NCI-H345 treated with DMSO at 0.1 percent for 48 hours (cell line): Measurements from ENCODE around the gene MECP2.
A peak's percentile ranks its signal among the peaks of the same experiment; 100 is the strongest.
"Not testable (repeated sequence)": the region's sequence is repeated elsewhere in the genome, so short reads cannot be mapped to it uniquely, and the experiment has no call there.

Experiments used
- DNase-seq: peaks from one replicate; lab custom pipeline; 2025; ENCODE audit not compliant: unreplicated experiment; lab: John Stamatoyannopoulos, UW

MECP2 gene

DNA sequence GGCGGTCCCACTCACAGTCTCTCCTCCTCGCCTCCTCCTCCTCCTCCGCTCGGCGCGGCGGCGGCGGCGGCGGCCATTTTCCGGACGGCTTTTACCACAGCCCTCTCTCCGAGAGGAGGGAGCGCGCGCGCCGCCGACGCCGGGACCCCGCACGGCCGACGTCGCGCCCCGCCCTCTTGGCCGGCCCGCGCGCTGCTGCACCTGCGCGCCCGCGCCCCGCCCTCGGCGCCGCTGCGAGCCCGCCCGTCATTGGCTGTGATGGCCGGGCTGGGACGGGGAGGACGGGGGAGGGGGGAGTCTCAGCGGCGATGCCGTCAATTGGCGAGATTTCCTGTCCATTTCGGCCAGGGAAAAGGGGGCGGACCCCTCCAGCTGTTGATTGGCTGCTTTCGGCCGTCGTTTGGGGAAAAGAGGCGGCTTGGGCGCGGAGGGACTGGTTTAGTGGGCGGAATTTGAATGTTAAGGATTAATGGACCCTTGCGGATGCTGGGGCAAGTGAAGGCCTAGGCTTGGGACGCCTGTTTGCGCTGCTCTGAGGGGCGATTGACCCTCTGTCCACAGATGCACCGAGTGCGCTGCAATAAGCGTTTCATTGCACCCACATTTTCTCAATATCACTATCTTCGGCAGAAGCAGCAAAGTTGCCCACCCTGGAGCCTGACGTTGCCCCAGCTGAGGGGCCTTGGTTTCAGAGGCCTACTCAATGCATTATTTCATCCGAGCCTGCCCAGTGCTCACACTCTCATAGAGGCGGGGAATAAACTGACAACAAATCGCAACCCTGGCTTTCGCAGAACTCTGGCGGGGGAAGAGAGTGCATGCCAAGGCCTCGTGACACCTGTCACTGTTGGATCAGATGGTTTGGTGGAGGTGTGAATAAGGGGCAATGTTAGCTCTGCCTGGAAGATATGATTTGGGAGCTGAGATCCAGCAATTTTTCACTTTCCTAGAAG, at the start of gene MECP2:
Gene MECP2 (minus strand): TSS at position 129 of the 953 bp plus-strand sequence.
- DNase-seq = peak; percentile 77

DNA sequence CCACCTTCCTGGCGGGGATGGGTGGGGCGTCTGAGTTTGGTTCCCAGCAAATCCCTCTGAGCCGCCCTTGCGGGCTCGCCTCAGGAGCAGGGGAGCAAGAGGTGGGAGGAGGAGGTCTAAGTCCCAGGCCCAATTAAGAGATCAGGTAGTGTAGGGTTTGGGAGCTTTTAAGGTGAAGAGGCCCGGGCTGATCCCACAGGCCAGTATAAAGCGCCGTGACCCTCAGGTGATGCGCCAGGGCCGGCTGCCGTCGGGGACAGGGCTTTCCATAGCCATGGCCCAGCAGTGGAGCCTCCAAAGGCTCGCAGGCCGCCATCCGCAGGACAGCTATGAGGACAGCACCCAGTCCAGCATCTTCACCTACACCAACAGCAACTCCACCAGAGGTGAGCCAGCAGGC, 46.5 kb upstream of the MECP2 start, which contains the start of gene OPN1LW:
Gene OPN1LW (plus strand): TSS at position 234 of the 400 bp plus-strand sequence. CDS start 41 bp downstream, at position 275.
- DNase-seq = not testable (repeated sequence)

DNA sequence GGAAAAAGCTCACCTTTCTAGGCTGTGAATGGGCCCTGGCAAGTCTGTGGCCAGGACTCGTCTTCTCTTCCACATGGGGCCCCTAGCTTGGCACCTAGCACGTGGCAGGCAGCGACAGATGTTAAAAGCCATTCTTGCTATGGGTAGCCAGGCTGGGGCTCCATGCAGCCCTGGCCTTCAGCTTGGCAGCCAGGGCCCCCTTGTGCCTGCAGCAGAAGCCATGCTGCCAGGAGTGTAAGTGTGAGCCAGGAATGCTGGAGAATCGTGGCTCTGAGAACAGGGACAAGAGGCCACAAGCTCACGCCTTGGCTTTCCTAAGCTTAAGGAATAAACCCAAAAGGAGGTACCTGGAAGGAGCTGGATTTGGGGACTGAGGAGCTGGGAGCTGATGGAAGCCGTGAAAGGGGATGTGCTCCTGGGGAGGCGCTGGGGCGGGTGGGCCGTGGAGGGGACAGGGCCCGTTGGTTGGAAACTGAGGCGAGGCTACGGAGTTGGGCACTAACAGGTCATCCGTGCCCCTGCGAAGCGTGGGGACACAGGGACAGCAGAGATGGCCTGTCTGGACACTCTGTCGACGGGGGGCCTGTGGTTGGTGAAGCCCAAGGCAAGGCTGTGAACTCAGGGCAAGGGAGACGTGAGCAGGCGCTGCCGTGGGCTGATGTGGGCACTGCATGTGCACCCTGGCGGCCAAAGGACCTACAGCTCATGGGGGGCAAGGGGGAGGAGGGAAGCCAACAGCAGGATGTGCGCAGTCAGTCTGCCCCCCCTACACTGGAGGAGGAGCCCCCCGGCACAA, 45.6 kb upstream of the MECP2 start:
- DNase-seq = no peak

DNA sequence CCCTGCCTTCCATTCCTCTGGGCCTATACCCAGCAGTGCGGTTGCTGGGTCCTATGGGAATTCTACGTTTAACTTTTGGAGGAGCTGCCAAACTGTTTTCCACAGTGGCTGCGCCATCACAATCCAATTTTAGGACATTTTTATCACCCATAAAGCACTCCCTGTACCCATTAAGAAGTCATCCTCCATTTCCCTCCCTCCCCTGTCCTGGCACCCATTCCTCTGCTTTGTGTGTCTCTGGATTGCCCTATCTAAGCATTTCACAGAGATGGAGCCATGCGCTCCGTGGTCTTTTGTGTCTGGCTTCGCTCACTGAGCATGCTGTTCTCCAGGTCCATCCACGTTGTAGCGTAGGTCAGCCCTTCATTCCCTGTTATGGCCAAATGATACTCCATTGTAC, 44.9 kb upstream of the MECP2 start:
- no peak for DNase-seq

DNA sequence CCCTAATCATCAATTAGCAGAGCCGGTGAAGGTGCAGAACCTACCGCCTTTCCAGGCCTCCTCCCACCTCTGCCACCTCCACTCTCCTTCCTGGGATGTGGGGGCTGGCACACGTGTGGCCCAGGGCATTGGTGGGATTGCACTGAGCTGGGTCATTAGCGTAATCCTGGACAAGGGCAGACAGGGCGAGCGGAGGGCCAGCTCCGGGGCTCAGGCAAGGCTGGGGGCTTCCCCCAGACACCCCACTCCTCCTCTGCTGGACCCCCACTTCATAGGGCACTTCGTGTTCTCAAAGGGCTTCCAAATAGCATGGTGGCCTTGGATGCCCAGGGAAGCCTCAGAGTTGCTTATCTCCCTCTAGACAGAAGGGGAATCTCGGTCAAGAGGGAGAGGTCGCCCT, 43.2 kb upstream of the MECP2 start:
- no peak for DNase-seq

DNA sequence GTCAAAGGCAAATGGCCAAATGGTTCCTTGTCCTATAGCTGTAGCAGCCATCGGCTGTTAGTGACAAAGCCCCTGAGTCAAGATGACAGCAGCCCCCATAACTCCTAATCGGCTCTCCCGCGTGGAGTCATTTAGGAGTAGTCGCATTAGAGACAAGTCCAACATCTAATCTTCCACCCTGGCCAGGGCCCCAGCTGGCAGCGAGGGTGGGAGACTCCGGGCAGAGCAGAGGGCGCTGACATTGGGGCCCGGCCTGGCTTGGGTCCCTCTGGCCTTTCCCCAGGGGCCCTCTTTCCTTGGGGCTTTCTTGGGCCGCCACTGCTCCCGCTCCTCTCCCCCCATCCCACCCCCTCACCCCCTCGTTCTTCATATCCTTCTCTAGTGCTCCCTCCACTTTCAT, 42.7 kb upstream of the MECP2 start:
- DNase-seq = no peak

DNA sequence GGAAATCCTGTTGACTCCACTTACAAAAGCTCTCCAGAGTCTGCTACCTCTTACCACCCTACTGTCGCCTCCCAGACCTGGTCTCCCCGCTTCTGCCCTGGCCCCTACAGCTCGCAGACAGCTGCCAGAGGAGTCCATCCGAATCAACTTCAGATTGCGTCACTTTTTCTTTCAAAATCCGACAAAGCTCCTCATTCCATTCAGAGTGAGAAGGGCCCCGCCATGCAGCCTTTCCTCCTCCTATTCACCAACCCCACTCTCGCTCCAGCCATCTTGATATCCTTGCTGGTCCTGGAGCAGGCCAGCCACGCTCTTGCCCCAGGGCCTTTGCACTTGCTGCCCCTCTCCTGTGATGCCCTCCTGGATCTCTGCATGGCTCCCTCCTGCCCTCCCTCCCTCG, 41.3 kb upstream of the MECP2 start:
- no peak for DNase-seq

DNA sequence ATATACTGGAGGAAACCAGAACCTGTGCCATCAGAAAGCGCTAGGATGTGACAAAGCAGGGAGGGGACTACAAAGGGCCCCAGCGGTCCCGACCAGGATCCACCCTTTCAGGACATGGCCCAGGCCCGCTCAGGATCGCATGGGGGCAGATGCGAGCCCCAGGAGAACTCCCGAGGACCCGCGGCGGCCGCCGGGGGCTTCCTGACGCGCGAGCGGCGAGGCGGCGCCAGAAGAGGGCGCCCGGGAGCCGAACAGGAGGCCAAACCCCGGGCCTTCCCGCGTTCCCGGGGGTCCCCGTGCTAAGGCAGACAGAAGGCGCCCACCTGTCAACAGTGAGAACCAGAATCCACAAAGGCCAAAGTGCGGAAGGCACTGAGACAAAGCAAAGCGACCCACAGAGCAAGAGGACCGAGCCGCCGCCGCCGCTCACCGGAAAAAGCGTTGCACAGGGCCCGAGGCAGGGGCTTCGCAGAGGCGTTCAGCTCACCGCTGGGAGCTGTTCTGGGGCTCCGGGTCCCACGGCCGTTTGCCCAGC, 39.2 kb upstream of the MECP2 start:
- peak; percentile 48 for DNase-seq

DNA sequence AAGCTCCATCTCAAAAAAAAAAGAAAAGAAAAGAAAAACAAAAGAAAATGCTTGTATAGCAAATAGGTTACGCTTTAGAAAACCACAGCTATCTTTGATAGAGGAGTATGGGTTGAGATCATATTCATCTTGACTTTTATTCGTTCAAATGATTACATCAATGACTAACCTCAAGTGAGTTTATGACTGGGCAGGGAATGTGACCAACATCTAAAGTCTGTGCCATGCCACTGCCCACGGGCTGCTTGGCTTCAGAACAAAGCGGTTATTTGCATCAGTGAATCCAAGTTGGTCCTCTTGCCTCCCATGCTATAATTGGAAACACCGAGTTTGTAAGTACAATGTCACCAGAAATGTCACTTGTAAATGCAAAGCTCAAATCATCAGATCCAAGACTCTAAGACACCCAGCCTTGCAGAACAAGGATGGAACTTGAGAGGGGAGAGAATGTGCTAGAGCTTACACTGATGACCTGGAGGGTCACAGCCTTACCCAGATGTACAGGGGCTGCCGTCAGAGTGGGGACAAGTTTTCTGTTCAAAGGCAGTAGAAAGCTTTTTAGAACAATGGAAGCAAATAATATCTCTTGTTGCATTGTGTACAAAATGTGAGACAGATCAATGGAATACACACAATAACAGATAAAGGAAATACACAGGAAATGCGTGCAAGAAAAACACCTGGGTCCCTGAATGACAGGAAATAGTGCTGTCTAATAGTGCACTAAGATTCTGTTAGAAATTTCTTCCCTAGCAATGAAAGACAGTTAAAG, 38.1 kb upstream of the MECP2 start:
- no peak for DNase-seq

DNA sequence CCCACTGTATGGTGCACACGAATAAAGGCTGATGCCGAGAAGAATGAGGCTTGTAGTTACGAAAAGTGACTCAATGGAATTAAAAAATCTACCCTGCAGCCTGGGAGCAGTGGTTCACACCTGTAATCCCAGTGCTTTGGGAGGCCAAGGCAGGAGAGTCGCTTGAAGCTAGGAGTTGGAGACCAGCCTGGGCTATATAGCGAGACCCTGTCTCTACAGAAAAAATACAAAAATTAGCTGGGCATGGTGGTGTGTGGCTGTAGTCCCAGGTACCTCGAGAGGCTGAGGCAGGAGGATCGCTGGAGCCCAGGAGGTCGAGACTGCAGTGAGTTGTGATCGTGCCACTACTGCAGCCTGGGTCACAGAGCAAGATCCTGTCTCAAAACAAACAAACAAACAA, 34.8 kb upstream of the MECP2 start:
- DNase-seq = no peak

DNA sequence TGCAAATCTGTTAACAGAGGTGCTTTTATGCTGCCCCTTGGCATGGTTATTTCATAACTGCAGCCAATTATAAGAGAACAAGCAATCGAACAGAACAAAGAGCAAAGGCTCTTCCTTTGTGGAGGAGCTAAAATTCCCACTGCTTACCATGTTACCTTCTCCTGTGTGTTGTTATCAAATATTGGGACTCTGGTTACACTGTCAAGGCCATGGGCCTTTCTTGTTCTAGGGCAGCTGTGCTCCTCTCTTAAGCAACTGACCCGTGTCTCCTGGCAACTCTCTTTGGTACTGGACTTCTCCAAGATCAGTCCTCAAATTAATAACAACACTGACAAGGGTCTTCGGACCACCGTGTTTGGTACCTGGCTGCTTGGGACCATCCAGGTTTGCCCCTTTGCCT, 34.4 kb upstream of the MECP2 start:
- no peak for DNase-seq

DNA sequence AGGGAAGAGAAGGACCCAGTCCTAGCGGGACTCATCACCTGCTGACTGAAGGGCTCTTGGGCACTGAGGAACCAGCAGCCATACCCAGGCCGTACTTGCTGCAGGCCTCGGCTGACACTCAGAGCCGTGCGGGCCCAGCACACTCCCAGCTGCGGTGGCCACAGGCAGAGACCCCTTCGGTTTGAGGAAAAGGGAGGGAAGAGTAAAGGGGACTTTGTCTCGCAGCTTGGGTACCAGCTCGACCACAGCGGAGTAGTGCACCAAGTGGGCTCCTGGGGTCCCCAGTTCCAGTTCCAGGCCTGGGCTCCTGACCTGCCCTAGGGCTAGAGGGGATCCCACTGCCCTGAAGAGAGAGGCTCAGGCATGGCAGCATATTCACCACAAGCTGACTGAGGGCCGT, 28.6 kb upstream of the MECP2 start:
- DNase-seq = no peak

DNA sequence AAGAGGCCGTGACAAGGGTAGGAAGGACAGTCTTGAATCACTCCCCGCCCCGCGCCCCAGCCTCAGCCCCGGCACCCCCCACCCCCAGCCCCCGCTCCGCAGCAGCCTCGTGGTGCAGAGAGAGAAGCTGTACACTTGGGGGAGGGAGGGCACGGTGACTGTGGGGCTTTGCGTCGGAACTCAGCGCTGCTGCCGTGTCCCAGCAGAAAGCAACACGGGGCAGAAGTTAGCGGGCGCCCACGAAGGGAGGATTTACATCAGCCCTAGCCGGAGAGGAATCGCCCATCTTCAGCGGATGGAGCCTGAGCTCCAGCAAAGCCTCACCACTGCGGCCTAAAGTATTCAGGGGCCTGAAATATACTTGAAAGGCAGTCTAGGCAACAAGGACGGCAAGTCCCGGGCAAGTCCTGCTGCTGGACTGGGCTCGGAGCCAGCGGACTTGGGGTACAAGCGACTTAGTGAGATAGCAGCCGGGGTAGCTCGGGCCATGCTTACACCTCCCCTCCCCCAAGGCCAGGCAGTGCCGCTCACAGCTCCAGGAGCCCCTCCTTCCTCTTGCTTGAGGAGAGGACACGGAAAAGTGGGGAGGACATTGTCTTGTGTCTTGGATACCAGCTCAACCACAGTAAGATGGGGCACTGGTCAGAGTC, 28.0 kb upstream of the MECP2 start:
- DNase-seq = no peak

DNA sequence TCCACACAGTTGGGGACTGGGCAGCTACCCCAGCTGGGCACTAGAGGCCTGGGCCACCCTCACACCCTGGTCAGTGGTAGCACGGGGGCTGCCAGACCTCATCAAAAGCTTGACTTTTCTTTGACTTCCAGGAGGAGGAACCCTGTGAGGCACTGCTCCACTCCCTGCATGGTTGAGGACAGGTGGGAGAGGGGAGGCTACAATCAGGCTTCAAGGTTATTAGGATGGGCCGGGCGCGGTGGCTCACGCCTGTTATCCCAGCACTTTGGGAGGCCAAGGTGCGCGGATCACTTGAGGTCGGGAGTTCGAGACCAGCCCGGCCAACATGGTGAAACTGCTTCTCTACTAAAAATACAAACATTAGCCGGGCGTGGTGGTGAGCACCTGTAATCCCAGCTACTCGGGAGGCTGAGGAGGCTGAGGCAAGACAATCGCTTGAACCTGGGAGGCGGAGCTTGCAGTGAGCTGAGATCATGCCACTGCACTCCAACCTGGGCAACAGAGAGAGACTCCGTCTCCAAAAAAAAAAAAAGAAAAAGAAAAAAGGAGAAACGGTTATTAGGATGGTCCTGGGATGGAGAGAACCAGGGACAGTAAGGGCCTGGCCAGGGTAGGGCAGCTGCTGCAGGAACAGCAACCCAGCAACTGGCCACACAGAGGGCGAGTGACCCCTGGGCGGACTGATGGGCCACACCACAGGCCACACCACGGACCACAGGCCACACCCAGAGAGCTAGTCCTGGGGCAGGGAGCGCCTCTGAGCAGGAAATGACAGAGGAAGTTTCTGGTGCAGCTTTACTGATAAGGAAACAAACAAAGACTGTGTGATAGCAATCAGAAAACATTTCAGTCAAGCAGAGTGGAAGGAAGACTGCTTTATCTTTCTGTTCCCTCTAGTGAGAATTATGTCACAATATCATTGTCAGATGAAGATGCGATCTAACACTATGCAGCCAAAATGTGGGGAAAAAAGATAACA, 26.0 kb upstream of the MECP2 start:
- DNase-seq = no peak

DNA sequence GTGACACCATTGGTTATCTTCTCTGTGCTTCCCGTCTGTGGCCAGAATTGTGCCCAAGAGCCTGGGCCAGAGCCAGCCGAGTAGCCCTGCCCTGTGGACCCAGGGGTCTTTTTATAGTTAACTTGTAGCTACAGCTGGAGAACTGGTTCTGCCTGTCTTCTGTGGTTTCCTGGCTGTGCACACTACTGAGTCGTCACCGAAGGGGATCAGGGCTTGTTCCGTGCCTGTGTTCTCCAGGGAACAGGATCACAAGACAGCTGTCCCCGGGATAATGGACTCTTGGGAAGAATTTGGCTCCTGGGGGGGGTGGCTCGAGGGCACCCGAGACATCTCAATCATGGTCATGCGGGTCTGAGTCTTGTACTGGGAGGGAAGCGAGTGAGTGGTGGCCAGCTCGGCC, 24.4 kb upstream of the MECP2 start:
- no peak for DNase-seq

DNA sequence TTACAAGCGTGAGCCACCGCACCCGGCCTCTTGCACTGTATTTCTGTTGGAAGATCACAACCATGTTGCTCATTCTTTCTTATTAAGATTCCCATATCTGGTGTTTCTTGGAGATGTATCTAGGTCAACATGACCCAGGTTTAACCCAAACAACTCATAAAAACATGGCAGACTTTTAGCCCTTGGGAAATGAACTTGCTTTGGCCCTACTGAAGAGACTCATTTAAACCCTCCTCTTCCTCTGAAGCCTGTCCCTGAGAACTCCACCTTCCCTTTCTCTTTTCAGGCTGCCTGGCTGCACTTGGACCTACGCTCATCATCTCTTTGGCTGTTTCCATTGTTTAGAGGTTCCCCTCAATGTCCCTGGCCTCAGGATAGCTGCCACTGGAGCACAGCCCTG, 23.7 kb upstream of the MECP2 start:
- DNase-seq = no peak

DNA sequence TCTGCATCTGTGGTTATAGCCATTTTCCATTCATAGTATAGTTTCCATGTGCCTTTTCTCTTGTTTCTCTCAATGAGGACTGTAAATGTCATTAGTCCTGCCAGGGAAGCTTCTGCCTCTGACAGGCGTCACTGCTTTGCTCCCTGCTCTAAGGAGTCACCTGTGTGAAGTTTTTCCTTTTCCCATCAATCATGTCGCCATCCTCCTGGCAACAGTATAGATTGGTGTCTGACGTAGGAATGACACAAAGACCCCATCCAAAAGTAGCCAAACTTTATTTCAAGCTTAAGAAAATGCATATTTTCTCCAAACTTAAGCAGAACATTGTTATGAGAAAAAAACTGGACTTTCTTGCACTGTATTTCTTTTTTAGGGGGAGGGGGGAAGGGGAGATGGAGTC, 23.1 kb upstream of the MECP2 start:
- DNase-seq = no peak

DNA sequence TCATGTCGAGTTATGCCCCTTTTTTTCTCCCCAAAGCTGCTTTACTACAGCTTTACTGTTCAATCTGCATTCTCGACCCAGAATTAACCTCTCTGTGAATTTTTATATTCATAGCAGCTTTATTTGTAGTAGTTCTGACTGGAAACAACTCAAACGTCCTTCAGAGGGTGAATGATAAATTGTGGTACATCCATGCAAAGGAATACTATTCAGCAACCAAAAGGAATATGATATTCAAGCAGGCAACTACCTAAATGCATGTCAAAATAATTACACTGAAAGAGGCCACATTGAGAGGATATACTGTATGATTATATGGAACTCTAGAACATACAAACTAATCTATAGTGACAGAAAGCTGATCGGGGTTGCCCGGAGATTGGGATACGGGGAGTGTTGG, 20.0 kb upstream of the MECP2 start:
- DNase-seq = no peak
